MCF 10A (cell line): ENCODE data around the gene C13orf42. TPM values are rescaled to one million over a fixed set of nuclear protein-coding genes. Genes with fewer than 3 reads are reported as not detected.

Source experiments
- BruUV-seq: library from RNA; stranded (reverse); fragments of 400-500 nt; replicated peaks from 2 replicates; lab custom pipeline; 2021; lab: Mats Ljungman, UMichigan
- CTCF ChIA-PET: fragments of 300-600 bp; sonication (Branson Sonifier 250); formaldehyde crosslinking; extraction: SDS; loops from one replicate; lab custom pipeline; 2021; ENCODE audit warnings: antibody characterized with exemption, inconsistent platforms; lab: Yijun Ruan, JAX
- POLR2A ChIA-PET: fragments of 300-600, 350-650 bp; sonication (Branson Sonifier 250); formaldehyde crosslinking; extraction: SDS; loops from one replicate; lab custom pipeline; 2020; ENCODE audit warnings: antibody characterized with exemption, inconsistent platforms; lab: Yijun Ruan, JAX
- DNase-seq: peaks from one replicate; pipeline ENCODE4 v3.0.0-alpha.2; 2018; ENCODE audit not compliant: unreplicated experiment
- H3K27ac Mint-ChIP-seq: one replicate; pipeline ENCODE4 v1.8.0; 2022; ENCODE audit warnings: mild to moderate bottlenecking, low read depth, mixed read lengths; ENCODE audit not compliant: unreplicated experiment
- H3K27me3 Mint-ChIP-seq: one replicate; pipeline ENCODE4 v1.8.0; 2022; ENCODE audit warnings: mixed read lengths; ENCODE audit not compliant: insufficient read depth, unreplicated experiment
- H3K36me3 Mint-ChIP-seq: one replicate; pipeline ENCODE4 v1.8.0; 2022; ENCODE audit warnings: mild to moderate bottlenecking, moderate library complexity, mixed read lengths; ENCODE audit not compliant: insufficient read depth, unreplicated experiment
- H3K4me1 Mint-ChIP-seq: one replicate; pipeline ENCODE4 v1.8.0; 2022; ENCODE audit warnings: mixed read lengths; ENCODE audit not compliant: insufficient read depth, unreplicated experiment
- H3K4me3 Mint-ChIP-seq: one replicate; pipeline ENCODE4 v1.8.0; 2022; ENCODE audit warnings: mild to moderate bottlenecking, moderate library complexity, mixed read lengths; ENCODE audit not compliant: unreplicated experiment
- H3K9me3 Mint-ChIP-seq: one replicate; pipeline ENCODE4 v1.8.0; 2022; ENCODE audit warnings: mixed read lengths; ENCODE audit not compliant: unreplicated experiment
- intact Hi-C: fragments of 100-400 bp; cut with micrococcal nuclease; formaldehyde crosslinking; loops from 2 replicates; pipeline ENCODE4 v1.14.1; 2022
- total RNA-seq: library from RNA; stranded (reverse); gene quantifications from 2 replicates; pipeline ENCODE4 v1.2.3, GENCODE V29; 2022
- TF ChIP-seq, protein P1 (sequence below): fragments of 200-600 bp; IDR thresholded peaks from one replicate; pipeline ENCODE4 v1.8.0; 2022; ENCODE audit warnings: antibody characterized with exemption, mild to moderate bottlenecking; ENCODE audit not compliant: unreplicated experiment

Gene C13orf42
- total RNA-seq, 1 experiment from 2014 or later = not detected

- Mint-ChIP-seq H3K4me3 (no peak overlapping the region), H3K27ac (no peak overlapping the region), H3K4me1 (no peaks in the 10 kb centered on the region), H3K27me3 (peaks cover 16% of the 10 kb centered on the region), H3K36me3 (no peaks in the 10 kb centered on the region), H3K9me3 (no peaks in the 10 kb centered on the region)
- intact Hi-C loops = no loop called here
- no peak for DNase-seq
- TF ChIP-seq, protein P1, sequence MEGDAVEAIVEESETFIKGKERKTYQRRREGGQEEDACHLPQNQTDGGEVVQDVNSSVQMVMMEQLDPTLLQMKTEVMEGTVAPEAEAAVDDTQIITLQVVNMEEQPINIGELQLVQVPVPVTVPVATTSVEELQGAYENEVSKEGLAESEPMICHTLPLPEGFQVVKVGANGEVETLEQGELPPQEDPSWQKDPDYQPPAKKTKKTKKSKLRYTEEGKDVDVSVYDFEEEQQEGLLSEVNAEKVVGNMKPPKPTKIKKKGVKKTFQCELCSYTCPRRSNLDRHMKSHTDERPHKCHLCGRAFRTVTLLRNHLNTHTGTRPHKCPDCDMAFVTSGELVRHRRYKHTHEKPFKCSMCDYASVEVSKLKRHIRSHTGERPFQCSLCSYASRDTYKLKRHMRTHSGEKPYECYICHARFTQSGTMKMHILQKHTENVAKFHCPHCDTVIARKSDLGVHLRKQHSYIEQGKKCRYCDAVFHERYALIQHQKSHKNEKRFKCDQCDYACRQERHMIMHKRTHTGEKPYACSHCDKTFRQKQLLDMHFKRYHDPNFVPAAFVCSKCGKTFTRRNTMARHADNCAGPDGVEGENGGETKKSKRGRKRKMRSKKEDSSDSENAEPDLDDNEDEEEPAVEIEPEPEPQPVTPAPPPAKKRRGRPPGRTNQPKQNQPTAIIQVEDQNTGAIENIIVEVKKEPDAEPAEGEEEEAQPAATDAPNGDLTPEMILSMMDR = no peak
- BruUV-seq = no TSS peak
- CTCF ChIA-PET = interaction anchor here (0.6 kb wide), 1 partner anchor 583 kb away, joined by 3 read pairs; no protein-coding TSS in a partner anchor
- POLR2A ChIA-PET = no interaction called here
These were observed 63.0 kb downstream of the C13orf42 start for GRCh38 chr13:51048166-51048461.

GRCh38 chr13:51047434-51048165, 63.5 kb downstream of the C13orf42 start:
- no peaks in the 10 kb centered on the region for H3K4me1 Mint-ChIP-seq

DNA sequence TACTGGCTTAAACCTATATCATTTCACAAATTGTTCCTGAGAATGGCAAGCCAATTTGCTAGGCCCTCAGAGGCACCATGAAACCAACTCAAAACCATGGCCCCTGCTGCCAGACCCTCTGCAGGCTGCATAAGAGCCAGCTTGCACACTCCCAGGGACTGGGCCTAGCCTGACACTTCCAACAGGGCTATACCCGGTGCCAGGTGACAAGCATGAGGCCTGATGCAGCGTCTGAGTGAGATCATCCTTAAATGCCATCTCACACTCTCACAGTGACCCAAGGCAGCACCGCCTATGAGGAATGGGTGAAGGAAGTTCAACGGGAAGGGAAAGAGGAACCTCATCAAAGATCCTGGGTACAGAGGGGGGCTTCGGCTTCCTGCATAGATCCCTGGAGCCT, 65.6 kb downstream of the C13orf42 start:
- Mint-ChIP-seq H3K4me1 (no peaks in the 10 kb centered on the region), H3K36me3 (no peaks in the 10 kb centered on the region)

More at GRCh38 chr13:51047434-51048165, 63.5 kb downstream of the C13orf42 start:
- intact Hi-C loops = no loop called here
- BruUV-seq = no TSS peak
- peaks cover 15% of the 10 kb centered on the region for H3K27me3 Mint-ChIP-seq
- POLR2A ChIA-PET = no interaction called here
- CTCF ChIA-PET = interaction anchor here (0.6 to 1.4 kb wide), 3 partner anchors 21 to 583 kb away, joined by 3 read pairs; no protein-coding TSS in a partner anchor
- H3K4me3 Mint-ChIP-seq = no peak overlapping the region
- no peak for DNase-seq
- H3K36me3 Mint-ChIP-seq = no peaks in the 10 kb centered on the region
- no peaks in the 10 kb centered on the region for H3K9me3 Mint-ChIP-seq
- TF ChIP-seq, protein P1 = no peak
- H3K27ac Mint-ChIP-seq = no peak overlapping the region

GRCh38 chr13:51044023-51044665, 66.9 kb downstream of the C13orf42 start:
- no peaks in the 10 kb centered on the region for H3K4me1 Mint-ChIP-seq
- H3K27ac Mint-ChIP-seq = no peak overlapping the region
- TF ChIP-seq, protein P1 = no peak
- CTCF ChIA-PET = interaction anchor here (0.6 to 4.4 kb wide), 4 partner anchors 25 to 132 kb away, joined by 3 to 18 read pairs (median 3); no protein-coding TSS in a partner anchor
- POLR2A ChIA-PET = interaction anchor here (0.6 kb wide), 1 partner anchor 43 kb away, joined by 3 read pairs; no protein-coding TSS in a partner anchor
- intact Hi-C loops = no loop called here
- H3K4me3 Mint-ChIP-seq = no peak overlapping the region
- peaks cover 14% of the 10 kb centered on the region for H3K27me3 Mint-ChIP-seq
- no peaks in the 10 kb centered on the region for H3K36me3 Mint-ChIP-seq
- no peaks in the 10 kb centered on the region for H3K9me3 Mint-ChIP-seq
- DNase-seq = no peak
- BruUV-seq = no TSS peak

More for the DNA sequence above, 65.6 kb downstream of the C13orf42 start:
- no peak overlapping the region for H3K4me3 Mint-ChIP-seq
- ChIA-PET CTCF (interaction anchor here (0.6 to 4.4 kb wide), 2 partner anchors 24 to 692 kb away, joined by 3 to 18 read pairs; no protein-coding TSS in a partner anchor), POLR2A (no interaction called here)
- DNase-seq = no peak
- TF ChIP-seq, protein P1 = no peak
- no peaks in the 10 kb centered on the region for H3K9me3 Mint-ChIP-seq
- intact Hi-C loops = no loop called here
- no TSS peak for BruUV-seq
- no peak overlapping the region for H3K27ac Mint-ChIP-seq
- H3K27me3 Mint-ChIP-seq = peaks cover 4% of the 10 kb centered on the region
